ENCODE results near the gene CYGB. TPM values are rescaled to one million over a fixed set of nuclear protein-coding genes. Genes with fewer than 3 reads are reported as not detected.

The CYGB gene
- 10 to 100 TPM in 3 of 4 donors, 1 to 10 TPM in 1; 5.8 to 81.7 (median 11.1) TPM for total RNA-seq

DNA sequence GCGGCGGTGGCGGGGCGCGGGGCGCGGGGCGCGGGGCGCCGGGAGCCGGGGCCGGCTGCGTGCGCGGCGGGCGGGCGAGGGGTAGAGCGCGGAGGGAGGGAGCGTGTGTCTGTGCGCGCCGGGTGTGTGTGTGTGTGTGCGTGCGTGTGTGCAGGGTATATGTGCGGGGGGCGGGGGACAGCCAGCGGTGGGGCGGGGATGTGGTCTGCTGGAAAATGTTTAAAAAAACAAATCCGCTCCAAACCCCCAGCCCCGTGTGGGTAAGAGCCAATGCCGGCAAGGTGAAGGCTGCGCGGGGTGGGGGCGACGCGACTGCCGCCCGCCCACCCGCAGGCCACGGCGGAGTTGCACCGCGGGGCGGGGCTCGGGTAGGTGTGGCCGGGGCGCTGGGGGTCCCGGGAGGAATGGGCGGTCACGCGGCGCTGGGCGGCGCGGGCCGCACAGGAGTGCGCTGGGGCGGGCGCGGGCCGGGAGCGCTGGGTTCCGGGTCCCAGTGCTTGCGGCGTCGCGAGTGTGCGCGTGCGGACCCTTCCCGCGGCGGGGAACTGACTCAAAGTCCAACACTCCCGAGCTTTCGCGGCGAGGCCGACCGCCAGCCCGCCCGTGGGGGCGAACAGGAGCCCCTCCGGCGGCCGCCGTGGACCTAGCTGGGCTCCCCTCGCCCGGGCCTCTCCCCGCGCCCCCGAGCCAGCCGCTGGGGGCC, at the start of gene CYGB:
Gene CYGB (minus strand): TSS at position 132 of the 703 bp plus-strand sequence. CDS start 167 bp downstream, outside the sequence.
- DNase-seq = no peak
- Histone ChIP-seq H3K27me3 (peaks cover 0 to 16% of the 10 kb centered on the region in 2 donors), H3K4me3 (peak within 1 kb of the TSS; percentile 24 to 54 (median 51)), H3K36me3 (no peaks in the 10 kb centered on the region), H3K9me3 (no peaks in the 10 kb centered on the region), H3K27ac (peak within 1 kb of the TSS; percentile 33 to 84 (median 72)), H3K4me1 (peaks cover 0 to 27% (median 5%) of the 10 kb centered on the region in 4 donors)
- TF ChIP-seq, protein P1, sequence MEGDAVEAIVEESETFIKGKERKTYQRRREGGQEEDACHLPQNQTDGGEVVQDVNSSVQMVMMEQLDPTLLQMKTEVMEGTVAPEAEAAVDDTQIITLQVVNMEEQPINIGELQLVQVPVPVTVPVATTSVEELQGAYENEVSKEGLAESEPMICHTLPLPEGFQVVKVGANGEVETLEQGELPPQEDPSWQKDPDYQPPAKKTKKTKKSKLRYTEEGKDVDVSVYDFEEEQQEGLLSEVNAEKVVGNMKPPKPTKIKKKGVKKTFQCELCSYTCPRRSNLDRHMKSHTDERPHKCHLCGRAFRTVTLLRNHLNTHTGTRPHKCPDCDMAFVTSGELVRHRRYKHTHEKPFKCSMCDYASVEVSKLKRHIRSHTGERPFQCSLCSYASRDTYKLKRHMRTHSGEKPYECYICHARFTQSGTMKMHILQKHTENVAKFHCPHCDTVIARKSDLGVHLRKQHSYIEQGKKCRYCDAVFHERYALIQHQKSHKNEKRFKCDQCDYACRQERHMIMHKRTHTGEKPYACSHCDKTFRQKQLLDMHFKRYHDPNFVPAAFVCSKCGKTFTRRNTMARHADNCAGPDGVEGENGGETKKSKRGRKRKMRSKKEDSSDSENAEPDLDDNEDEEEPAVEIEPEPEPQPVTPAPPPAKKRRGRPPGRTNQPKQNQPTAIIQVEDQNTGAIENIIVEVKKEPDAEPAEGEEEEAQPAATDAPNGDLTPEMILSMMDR (IDR thresholded peaks at IDR 0.05) = no peak
- no peak for TF ChIP-seq POLR2A (IDR thresholded peaks at IDR 0.05)

- no peak overlapping the region for H3K4me3 ChIP-seq
- no peak for DNase-seq
- no peaks in the 10 kb centered on the region for H3K36me3 ChIP-seq
- peaks cover 0 to 19% (median 7%) of the 10 kb centered on the region in 4 donors for H3K4me1 ChIP-seq
- H3K27ac ChIP-seq = no peak overlapping the region
- H3K9me3 ChIP-seq = no peaks in the 10 kb centered on the region
- H3K27me3 ChIP-seq = no peaks in the 10 kb centered on the region
- TF ChIP-seq POLR2A (IDR thresholded peaks at IDR 0.05) = no peak
Measured at GRCh38 chr17:76586741-76587487, 49.4 kb upstream of the CYGB start.

GRCh38 chr17:76585649-76586593, 48.4 kb upstream of the CYGB start, which contains the start of gene ST6GALNAC2:
TSS of gene ST6GALNAC2 (minus strand) at chr17:76585860. CDS start at chr17:76585808, 52 bp downstream.
- TF ChIP-seq, protein P1 (IDR thresholded peaks at IDR 0.05) = peak in 4 of 6 experiments; percentile 24 to 49 (median 33)
- TF ChIP-seq POLR2A (IDR thresholded peaks at IDR 0.05) = no peak
- H3K27me3 ChIP-seq = no peaks in the 10 kb centered on the region
- H3K4me3 ChIP-seq = peak within 1 kb of the TSS; percentile 29 to 62 (median 54)
- H3K9me3 ChIP-seq = no peaks in the 10 kb centered on the region
- H3K4me1 ChIP-seq = peaks cover 0 to 19% (median 7%) of the 10 kb centered on the region in 4 donors
- DNase-seq = peak in 2 of 3 donors; percentile 68 to 77
- H3K36me3 ChIP-seq = no peaks in the 10 kb centered on the region
- peak within 1 kb of the TSS in 3 of 4 donors; percentile 5 to 42 (median 34) for H3K27ac ChIP-seq

DNA sequence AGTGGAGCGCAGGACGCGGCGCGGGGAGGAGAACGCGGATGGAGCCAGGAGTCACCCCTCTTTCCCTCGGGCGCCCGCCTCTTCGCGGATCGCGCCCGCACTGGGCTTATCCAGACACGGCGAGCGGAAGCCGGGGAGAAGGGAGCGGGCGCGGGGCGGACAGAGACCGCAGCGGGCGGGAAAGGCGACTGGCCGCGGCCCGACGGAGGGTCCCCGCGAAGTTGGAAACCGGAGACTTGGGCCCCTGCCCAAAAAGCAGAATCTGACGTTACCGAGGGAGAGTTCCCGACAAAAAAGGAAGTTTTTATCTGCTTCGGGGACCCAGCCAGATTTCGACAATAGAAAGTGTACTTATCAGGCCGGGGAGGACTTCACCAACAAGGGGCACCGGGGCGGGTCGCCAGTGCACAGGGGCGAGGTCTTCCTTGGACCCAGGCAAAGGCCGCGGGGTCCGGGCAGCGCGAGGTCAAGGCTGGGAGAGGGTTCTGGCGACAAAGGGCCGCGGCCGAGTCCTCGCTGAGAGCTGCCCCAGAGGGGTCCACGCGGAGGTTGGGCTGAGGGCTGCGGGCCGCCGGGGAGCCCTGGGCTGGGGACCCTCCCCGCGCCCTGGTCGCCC, 47.6 kb upstream of the CYGB start:
- TF ChIP-seq, protein P1 (IDR thresholded peaks at IDR 0.05) = no peak
- TF ChIP-seq POLR2A (IDR thresholded peaks at IDR 0.05) = no peak
- peak overlapping the region; percentile 29 to 62 (median 54) for H3K4me3 ChIP-seq
- no peaks in the 10 kb centered on the region for H3K27me3 ChIP-seq
- H3K27ac ChIP-seq = peak overlapping the region in 3 of 4 donors; percentile 5 to 42 (median 34)
- no peaks in the 10 kb centered on the region for H3K36me3 ChIP-seq
- H3K4me1 ChIP-seq = peaks cover 0 to 19% (median 7%) of the 10 kb centered on the region in 4 donors
- no peaks in the 10 kb centered on the region for H3K9me3 ChIP-seq
- peak in 1 of 3 donors; percentile 63 for DNase-seq

GRCh38 chr17:76584427-76585032, 47.0 kb upstream of the CYGB start:
- H3K27ac ChIP-seq = peak overlapping the region in 1 of 4 donors; percentile 42
- H3K36me3 ChIP-seq = no peaks in the 10 kb centered on the region
- peak overlapping the region; percentile 29 to 62 (median 54) for H3K4me3 ChIP-seq
- no peaks in the 10 kb centered on the region for H3K27me3 ChIP-seq
- H3K9me3 ChIP-seq = no peaks in the 10 kb centered on the region
- H3K4me1 ChIP-seq = peaks cover 0 to 19% (median 7%) of the 10 kb centered on the region in 4 donors
- no peak for TF ChIP-seq POLR2A (IDR thresholded peaks at IDR 0.05)
- TF ChIP-seq, protein P1 (IDR thresholded peaks at IDR 0.05) = no peak
- no peak for DNase-seq
